ENCODE results near the gene ZNF146.

DNA sequence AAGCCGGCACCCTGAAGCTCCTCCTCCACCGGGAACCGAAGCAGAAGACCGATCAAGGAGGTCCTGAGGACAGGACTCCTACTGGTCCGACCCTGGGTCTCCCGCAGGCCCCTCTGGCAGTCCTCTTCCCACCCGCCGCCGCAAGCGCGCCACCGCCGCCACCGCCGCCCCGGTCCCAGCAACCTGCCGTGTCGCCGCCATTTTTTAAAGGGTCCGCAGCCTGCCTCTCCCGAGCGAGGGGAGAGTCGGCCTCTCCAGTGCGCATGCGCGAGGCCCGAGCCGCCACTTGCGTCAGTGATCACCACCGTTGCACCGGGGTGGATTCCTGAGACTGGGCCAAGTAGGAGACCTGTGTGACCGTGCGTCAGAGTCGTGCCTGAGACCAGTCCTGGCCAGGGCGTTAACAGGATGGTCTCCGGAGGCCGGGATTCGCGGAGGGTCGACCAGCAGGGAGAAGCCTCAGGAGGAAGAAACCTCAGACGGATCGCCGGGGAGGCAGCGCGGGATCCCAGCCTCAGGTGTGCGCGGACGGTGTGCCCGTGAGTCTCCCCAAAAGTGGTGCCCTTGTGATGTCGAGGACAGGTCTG is 51.6 kb downstream of the ZNF146 start:
- no peak for TF ChIP-seq CTCF (IDR thresholded peaks at IDR 0.05; ENCODE audit: insufficient read depth, low read depth, low read length)
- TF ChIP-seq EZH2 (IDR thresholded peaks at IDR 0.05; ENCODE audit: insufficient read depth, low read length) = no peak
